ENCODE data around the gene KLHL11.
"Not testable (repeated sequence)": the region's sequence is repeated elsewhere in the genome, so short reads cannot be mapped to it uniquely, and the experiment has no call there.

Gene KLHL11

DNA sequence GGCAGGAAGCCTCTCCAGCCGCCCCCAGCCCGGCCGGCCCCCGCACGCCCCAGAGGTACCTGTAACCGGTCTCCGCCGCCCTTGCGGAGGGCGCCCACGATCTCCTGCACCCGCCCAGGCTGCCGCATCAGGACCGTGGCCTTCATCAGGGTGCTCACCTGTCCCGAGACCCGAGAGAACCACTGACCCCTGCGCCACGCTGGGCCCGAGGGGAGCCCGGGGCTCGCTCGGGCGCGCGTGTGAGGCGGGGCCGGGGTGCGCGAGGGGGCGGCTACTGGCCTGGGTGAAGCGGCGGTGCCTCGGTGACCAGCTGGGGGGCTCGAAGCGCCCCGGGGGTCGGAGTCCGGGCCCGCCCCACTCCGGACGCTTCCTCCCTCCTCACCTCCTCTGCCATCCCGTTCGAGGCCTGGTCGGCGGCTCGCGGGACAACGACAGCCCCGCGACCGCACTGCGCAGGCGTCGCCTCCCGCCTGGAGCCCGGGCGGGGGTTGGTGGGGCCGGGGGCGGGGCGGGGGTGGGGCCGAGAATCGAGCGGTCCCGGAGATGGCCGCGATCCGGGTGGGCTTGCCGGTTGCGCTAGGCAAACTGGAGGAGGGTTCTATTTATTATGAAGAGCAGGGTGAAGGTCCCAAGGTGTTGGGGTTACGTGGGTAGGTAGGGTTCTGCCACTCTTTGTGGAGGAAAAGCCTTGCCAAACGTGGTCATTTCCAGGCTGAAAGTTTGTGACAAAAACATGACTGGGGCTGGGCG, 29.2 kb downstream of the KLHL11 start, which contains the start of gene NT5C3B:
Gene NT5C3B, minus strand, starts transcription at position 433 of the 750 bp plus-strand sequence. Its CDS starts 39 bp downstream, at position 394.
- Histone ChIP-seq H3K4me1 (ENCODE audit: control insufficient read depth in 1 of 2, insufficient read depth in 2 of 2, low read length in 2 of 2) (peaks cover 0 to 14% of the 10 kb centered on the region in 2 donors), H3K9me3 (ENCODE audit: control insufficient read depth in 1 of 2, low read length in 2 of 2) (no peaks in the 10 kb centered on the region), H3K27ac (ENCODE audit: low read length) (peak within 1 kb of the TSS; percentile 36), H3K27me3 (ENCODE audit: low read depth, low read length) (no peaks in the 10 kb centered on the region), H3K36me3 (ENCODE audit: control insufficient read depth in 1 of 2, insufficient read depth in 2 of 2, low read length in 2 of 2) (peaks cover 4 to 15% of the 10 kb centered on the region in 2 donors), H3K4me3 (ENCODE audit: low read depth in 1 of 2, low read length in 2 of 2) (peak within 1 kb of the TSS; percentile 61 to 94)

DNA sequence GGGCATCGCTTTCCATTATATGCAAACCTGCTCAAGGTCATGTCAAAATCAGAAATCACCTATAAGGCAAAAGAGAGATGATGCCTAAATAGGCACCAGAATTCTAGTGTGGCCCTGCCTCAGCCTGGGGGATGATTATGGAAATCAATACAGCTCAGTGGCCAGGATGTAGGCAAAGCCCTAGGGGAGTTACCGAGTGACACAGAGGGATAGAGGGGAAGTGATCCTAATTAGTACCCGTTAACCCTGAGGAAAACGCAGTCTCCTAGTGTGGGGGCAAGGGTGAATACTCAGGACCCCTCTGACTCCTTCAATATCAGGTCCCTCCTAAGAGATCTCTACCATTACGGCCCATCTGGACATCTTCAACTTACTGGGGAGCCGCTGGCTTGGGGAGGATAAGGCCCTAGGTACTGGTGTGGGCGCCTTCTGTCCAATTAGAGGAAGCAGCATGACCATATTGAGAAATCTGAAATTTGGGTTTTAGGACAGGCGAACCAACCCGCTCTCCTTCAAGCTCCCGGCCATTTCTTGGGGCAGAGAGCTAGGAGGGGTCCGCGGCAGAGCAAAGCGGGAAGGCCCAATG, 29.9 kb downstream of the KLHL11 start:
- Histone ChIP-seq H3K36me3 (ENCODE audit: control insufficient read depth in 1 of 2, insufficient read depth in 2 of 2, low read length in 2 of 2) (peaks cover 4 to 21% of the 10 kb centered on the region in 2 donors), H3K4me3 (ENCODE audit: low read depth in 1 of 2, low read length in 2 of 2) (peak overlapping the region; percentile 61 to 94), H3K9me3 (ENCODE audit: control insufficient read depth in 1 of 2, low read length in 2 of 2) (no peaks in the 10 kb centered on the region), H3K27me3 (ENCODE audit: low read depth, low read length) (no peaks in the 10 kb centered on the region), H3K4me1 (ENCODE audit: control insufficient read depth in 1 of 2, insufficient read depth in 2 of 2, low read length in 2 of 2) (peaks cover 0 to 14% of the 10 kb centered on the region in 2 donors), H3K27ac (ENCODE audit: low read length) (peak overlapping the region; percentile 36)

DNA sequence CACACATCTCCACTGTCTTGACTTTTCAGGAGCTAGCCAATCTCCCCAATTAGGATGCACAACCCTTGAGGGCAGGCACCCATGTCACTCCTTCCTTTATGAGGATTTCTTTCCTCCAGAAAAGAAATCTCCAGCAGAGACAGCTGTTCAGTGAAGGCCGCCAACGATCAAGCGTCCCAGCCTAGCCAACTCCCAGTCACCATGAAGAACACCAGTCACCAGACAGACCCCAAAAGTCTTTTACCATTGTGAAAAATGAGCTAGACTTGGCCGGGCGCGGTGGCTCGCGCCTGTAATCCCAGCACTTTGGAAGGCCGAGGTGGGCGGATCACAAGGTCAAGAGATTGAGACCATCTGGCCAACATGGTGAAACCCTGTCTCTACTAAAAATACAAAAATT, 35.3 kb downstream of the KLHL11 start:
- not testable (repeated sequence) for H3K9me3 ChIP-seq (ENCODE audit: control insufficient read depth in 1 of 2, low read length in 2 of 2); H3K27ac ChIP-seq (ENCODE audit: low read length); H3K27me3 ChIP-seq (ENCODE audit: low read depth, low read length); H3K4me3 ChIP-seq (ENCODE audit: low read depth in 1 of 2, low read length in 2 of 2); H3K4me1 ChIP-seq (ENCODE audit: control insufficient read depth in 1 of 2, insufficient read depth in 2 of 2, low read length in 2 of 2)
- H3K36me3 ChIP-seq (ENCODE audit: control insufficient read depth in 1 of 2, insufficient read depth in 2 of 2, low read length in 2 of 2): peaks cover 8 to 62% of the 10 kb centered on the region in 2 donors

DNA sequence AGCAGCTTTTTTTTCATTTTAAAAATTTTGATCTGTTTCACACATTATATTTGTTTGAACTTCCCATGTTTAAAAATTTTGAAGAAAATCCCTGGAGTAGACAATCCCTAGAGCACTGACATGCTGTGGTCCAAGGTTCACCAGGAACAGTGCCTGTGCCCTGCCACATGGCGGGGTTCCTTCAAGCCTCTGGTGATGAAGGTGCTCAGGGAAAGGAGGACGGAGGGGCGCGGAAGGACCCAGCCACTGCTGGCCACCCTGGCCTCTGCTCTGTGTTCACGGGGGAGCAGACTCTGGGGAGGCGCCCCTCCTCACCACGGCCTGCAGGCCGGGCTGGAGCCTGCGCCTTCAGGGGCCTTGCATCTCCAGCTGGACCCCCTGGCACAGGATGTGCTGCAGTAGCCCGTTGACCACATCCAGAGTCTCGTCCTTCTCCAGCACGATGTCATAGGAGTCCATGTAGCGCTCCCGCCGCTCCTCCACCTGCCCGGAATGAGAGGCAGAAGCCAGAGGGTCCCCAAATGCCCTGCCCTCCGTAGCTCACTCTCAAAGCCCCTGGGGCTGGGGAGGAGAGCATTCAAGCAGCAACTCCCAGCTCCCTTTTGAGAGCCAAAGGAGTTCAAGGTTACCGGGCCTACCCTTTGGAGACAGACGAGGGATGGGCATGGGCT, 39.9 kb downstream of the KLHL11 start:
- Histone ChIP-seq H3K4me3 (ENCODE audit: low read depth in 1 of 2, low read length in 2 of 2) (no peak overlapping the region), H3K27me3 (ENCODE audit: low read depth, low read length) (no peaks in the 10 kb centered on the region), H3K36me3 (ENCODE audit: control insufficient read depth in 1 of 2, insufficient read depth in 2 of 2, low read length in 2 of 2) (peaks cover 5 to 43% of the 10 kb centered on the region in 2 donors), H3K27ac (ENCODE audit: low read length) (no peak overlapping the region), H3K4me1 (ENCODE audit: control insufficient read depth in 1 of 2, insufficient read depth in 2 of 2, low read length in 2 of 2) (no peaks in the 10 kb centered on the region), H3K9me3 (ENCODE audit: control insufficient read depth in 1 of 2, low read length in 2 of 2) (no peaks in the 10 kb centered on the region)

DNA sequence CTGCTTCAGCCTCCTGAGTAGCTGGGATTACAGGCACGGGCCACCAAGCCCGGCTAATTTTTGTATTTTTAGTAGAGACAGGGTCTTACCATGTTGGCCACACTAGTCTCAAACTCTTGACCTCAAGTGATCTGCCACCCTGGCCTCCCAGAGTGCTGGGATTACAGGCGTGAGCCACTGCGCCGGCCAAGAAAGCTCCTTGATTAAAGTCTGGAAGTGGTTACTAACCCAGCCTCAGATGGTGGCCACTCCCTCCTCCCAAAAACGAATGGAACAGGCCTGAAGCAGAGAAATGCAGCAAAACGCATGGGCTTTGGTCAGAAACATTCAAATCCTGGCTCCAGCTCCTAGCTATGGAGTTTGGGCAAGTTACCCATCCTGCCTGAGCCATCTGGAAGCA, 41.1 kb downstream of the KLHL11 start:
- no peaks in the 10 kb centered on the region for H3K9me3 ChIP-seq (ENCODE audit: control insufficient read depth in 1 of 2, low read length in 2 of 2)
- no peaks in the 10 kb centered on the region for H3K27me3 ChIP-seq (ENCODE audit: low read depth, low read length)
- no peak overlapping the region for H3K27ac ChIP-seq (ENCODE audit: low read length)
- peaks cover 5 to 35% of the 10 kb centered on the region in 2 donors for H3K36me3 ChIP-seq (ENCODE audit: control insufficient read depth in 1 of 2, insufficient read depth in 2 of 2, low read length in 2 of 2)
- no peak overlapping the region for H3K4me3 ChIP-seq (ENCODE audit: low read depth in 1 of 2, low read length in 2 of 2)
- no peaks in the 10 kb centered on the region for H3K4me1 ChIP-seq (ENCODE audit: control insufficient read depth in 1 of 2, insufficient read depth in 2 of 2, low read length in 2 of 2)

DNA sequence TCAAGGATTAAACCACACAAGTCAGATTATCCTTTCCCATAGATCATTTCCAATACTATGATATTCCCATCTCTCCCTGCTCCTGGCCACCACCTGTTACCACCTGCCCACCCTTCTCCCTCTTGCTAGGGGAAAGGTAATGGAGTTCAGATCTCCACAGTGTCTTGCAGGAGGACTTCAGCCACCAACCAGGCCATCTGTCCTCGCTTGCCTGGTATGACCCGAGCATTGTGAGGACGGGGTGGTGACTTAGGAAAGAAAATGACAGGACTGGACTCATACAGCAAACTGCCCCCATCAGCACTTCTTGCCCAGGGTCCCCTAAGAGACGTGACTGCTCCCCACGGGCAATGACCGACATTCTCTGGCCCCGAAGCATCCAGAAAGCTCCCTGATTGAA, 41.6 kb downstream of the KLHL11 start:
- Histone ChIP-seq H3K4me3 (ENCODE audit: low read depth in 1 of 2, low read length in 2 of 2) (no peak overlapping the region), H3K36me3 (ENCODE audit: control insufficient read depth in 1 of 2, insufficient read depth in 2 of 2, low read length in 2 of 2) (peaks cover under 1 to 30% of the 10 kb centered on the region in 2 donors), H3K9me3 (ENCODE audit: control insufficient read depth in 1 of 2, low read length in 2 of 2) (no peaks in the 10 kb centered on the region), H3K27me3 (ENCODE audit: low read depth, low read length) (no peaks in the 10 kb centered on the region), H3K27ac (ENCODE audit: low read length) (no peak overlapping the region), H3K4me1 (ENCODE audit: control insufficient read depth in 1 of 2, insufficient read depth in 2 of 2, low read length in 2 of 2) (no peaks in the 10 kb centered on the region)

DNA sequence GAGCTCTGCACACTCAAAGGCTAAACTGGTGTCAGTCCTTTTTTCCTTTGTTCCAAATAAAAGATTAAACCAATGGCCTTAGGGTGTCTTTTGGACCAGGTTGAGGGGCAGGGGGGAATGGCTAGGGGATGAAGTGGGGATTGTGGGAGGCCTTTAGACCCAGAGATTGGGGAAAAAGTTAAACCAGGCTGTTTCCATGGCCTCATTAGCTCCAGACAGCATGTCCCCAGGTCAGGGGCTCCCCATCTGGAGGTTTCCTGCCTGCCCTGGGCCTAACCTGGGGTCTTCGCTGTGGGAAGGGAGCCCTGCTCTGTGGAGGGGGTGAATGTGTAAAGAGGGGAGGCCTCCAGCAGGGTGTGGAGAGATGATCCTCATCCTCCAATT, 42.1 kb downstream of the KLHL11 start:
- H3K9me3 ChIP-seq (ENCODE audit: control insufficient read depth in 1 of 2, low read length in 2 of 2): no peaks in the 10 kb centered on the region
- no peak overlapping the region for H3K4me3 ChIP-seq (ENCODE audit: low read depth in 1 of 2, low read length in 2 of 2)
- no peak overlapping the region for H3K27ac ChIP-seq (ENCODE audit: low read length)
- no peaks in the 10 kb centered on the region for H3K27me3 ChIP-seq (ENCODE audit: low read depth, low read length)
- peaks cover 0 to 29% of the 10 kb centered on the region in 2 donors for H3K36me3 ChIP-seq (ENCODE audit: control insufficient read depth in 1 of 2, insufficient read depth in 2 of 2, low read length in 2 of 2)
- H3K4me1 ChIP-seq (ENCODE audit: control insufficient read depth in 1 of 2, insufficient read depth in 2 of 2, low read length in 2 of 2): no peaks in the 10 kb centered on the region

DNA sequence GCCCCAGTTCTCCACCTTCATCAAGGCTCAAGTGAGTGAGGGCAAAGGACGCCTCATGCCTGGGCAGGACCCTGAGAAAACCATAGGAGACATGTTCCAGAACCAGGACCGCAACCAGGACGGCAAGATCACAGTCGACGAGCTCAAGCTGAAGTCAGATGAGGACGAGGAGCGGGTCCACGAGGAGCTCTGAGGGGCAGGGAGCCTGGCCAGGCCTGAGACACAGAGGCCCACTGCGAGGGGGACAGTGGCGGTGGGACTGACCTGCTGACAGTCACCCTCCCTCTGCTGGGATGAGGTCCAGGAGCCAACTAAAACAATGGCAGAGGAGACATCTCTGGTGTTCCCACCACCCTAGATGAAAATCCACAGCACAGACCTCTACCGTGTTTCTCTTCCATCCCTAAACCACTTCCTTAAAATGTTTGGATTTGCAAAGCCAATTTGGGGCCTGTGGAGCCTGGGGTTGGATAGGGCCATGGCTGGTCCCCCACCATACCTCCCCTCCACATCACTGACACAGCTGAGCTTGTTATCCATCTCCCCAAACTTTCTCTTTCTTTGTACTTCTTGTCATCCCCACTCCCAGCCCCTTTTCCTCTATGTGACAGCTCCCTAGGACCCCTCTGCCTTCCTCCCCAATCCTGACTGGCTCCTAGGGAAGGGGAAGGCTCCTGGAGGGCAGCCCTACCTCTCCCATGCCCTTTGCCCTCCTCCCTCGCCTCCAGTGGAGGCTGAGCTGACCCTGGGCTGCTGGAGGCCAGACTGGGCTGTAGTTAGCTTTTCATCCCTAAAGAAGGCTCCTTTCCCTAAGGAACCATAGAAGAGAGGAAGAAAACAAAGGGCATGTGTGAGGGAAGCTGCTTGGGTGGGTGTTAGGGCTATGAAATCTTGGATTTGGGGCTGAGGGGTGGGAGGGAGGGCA, 42.7 kb downstream of the KLHL11 start:
- Histone ChIP-seq H3K36me3 (ENCODE audit: control insufficient read depth in 1 of 2, insufficient read depth in 2 of 2, low read length in 2 of 2) (peaks cover 0 to 27% of the 10 kb centered on the region in 2 donors), H3K4me1 (ENCODE audit: control insufficient read depth in 1 of 2, insufficient read depth in 2 of 2, low read length in 2 of 2) (no peaks in the 10 kb centered on the region), H3K27me3 (ENCODE audit: low read depth, low read length) (no peaks in the 10 kb centered on the region), H3K9me3 (ENCODE audit: control insufficient read depth in 1 of 2, low read length in 2 of 2) (no peaks in the 10 kb centered on the region), H3K4me3 (ENCODE audit: low read depth in 1 of 2, low read length in 2 of 2) (no peak overlapping the region), H3K27ac (ENCODE audit: low read length) (no peak overlapping the region)

DNA sequence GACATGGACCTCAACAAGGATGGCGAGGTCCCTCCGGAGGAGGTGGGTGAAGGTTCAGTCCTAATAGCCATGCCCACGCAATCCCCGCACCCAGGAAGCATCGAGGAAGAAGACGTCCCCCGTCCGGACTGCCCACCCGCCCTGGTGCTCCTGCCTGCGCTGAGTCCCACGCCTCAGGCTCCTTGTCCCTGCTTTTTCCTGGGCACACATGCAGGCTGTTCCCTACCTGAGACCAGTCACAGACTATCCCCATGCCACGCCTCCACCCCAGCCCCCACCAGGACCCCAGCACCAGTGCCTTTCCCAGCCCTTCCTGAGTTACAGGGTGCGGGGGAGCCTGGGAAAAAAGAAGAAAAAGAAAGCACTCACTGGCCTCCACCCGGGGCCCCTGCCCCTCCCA, 43.4 kb downstream of the KLHL11 start:
- Histone ChIP-seq H3K4me3 (ENCODE audit: low read depth in 1 of 2, low read length in 2 of 2) (no peak overlapping the region), H3K9me3 (ENCODE audit: control insufficient read depth in 1 of 2, low read length in 2 of 2) (no peaks in the 10 kb centered on the region), H3K36me3 (ENCODE audit: control insufficient read depth in 1 of 2, insufficient read depth in 2 of 2, low read length in 2 of 2) (peaks cover 0 to 24% of the 10 kb centered on the region in 2 donors), H3K4me1 (ENCODE audit: control insufficient read depth in 1 of 2, insufficient read depth in 2 of 2, low read length in 2 of 2) (no peaks in the 10 kb centered on the region), H3K27me3 (ENCODE audit: low read depth, low read length) (no peaks in the 10 kb centered on the region), H3K27ac (ENCODE audit: low read length) (no peak overlapping the region)

DNA sequence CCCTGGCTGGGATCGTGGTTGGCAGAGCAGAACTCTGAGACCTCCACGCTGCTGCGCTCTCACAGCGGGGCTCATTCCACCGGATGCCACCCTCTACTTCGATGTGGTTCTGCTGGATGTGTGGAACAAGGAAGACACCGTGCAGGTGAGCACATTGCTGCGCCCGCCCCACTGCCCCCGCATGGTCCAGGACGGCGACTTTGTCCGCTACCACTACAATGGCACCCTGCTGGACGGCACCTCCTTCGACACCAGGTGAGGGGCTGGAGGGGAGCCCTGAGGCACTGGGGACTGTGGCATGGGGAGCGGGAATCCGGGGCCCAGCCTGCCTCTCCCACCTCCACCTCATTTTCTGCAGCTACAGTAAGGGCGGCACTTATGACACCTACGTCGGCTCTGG, 47.2 kb downstream of the KLHL11 start:
- Histone ChIP-seq H3K4me1 (ENCODE audit: control insufficient read depth in 1 of 2, insufficient read depth in 2 of 2, low read length in 2 of 2) (peaks cover 0 to 8% of the 10 kb centered on the region in 2 donors), H3K36me3 (ENCODE audit: control insufficient read depth in 1 of 2, insufficient read depth in 2 of 2, low read length in 2 of 2) (peaks cover 0 to 6% of the 10 kb centered on the region in 2 donors), H3K27me3 (ENCODE audit: low read depth, low read length) (peaks cover 4% of the 10 kb centered on the region), H3K27ac (ENCODE audit: low read length) (no peak overlapping the region), H3K9me3 (ENCODE audit: control insufficient read depth in 1 of 2, low read length in 2 of 2) (no peaks in the 10 kb centered on the region), H3K4me3 (ENCODE audit: low read depth in 1 of 2, low read length in 2 of 2) (no peak overlapping the region)

Data from muscle layer of duodenum (tissue), 2 donors.